K562 (cell line): ENCODE results near the gene CEND1. TPM values are rescaled to one million over a fixed set of nuclear protein-coding genes. Genes with fewer than 3 reads are reported as not detected.

Experiments used
- CUX1 ChIP-seq: fragments of 200-800 bp; sonication (Bioruptor generic); IDR thresholded peaks from 2 replicates; pipeline ENCODE4 v1.6.1; 2016; ENCODE audit warnings: missing genetic modification characterization, missing compliant biosample characterization
- ELF2 ChIP-seq: fragments of 250-450 bp; sonication (Bioruptor Pico); IDR thresholded peaks from 2 replicates; pipeline ENCODE4 v1.5.0; 2021; ENCODE audit warnings: mild to moderate bottlenecking
- GTF2E2 ChIP-seq: fragments of 200-800 bp; sonication (Bioruptor generic); IDR thresholded peaks from 2 replicates; pipeline ENCODE4 v1.6.1; 2016; ENCODE audit warnings: missing genetic modification characterization, missing compliant biosample characterization
- HNRNPK ChIP-seq: fragments of 200-400 bp; formaldehyde crosslinking; IDR thresholded peaks from one replicate; pipeline ENCODE4 v1.6.1; 2018; ENCODE audit warnings: mild to moderate bottlenecking, low read depth, low read length; ENCODE audit not compliant: poor library complexity, severe bottlenecking
- ILK ChIP-seq: fragments of 450-650 bp; IDR thresholded peaks from 2 replicates; pipeline ENCODE4 v1.6.1; 2016; ENCODE audit warnings: missing genetic modification characterization, low read depth, mild to moderate bottlenecking, missing compliant biosample characterization, moderate library complexity, borderline replicate concordance
- JUNB ChIP-seq: fragments of 450-650 bp; formaldehyde crosslinking; conservative IDR thresholded peaks from 2 replicates; pipeline ENCODE4 v1.4.0; 2020; ENCODE audit warnings: mild to moderate bottlenecking
- MAX ChIP-seq: sonication (generic); formaldehyde crosslinking; IDR thresholded peaks from 2 replicates; pipeline ENCODE4 v1.9.0; 2022; ENCODE audit warnings: mild to moderate bottlenecking, missing genetic modification reagents
- NCOA4 ChIP-seq: fragments of 450-650 bp; IDR thresholded peaks from 2 replicates; pipeline ENCODE4 v1.6.1; 2018; ENCODE audit warnings: mild to moderate bottlenecking; ENCODE audit not compliant: partially characterized antibody
- NFYB ChIP-seq: IDR thresholded peaks from 2 replicates; pipeline ENCODE4 v1.6.1; 2011; ENCODE audit warnings: mild to moderate bottlenecking, moderate library complexity; ENCODE audit not compliant: insufficient read length; ENCODE audit errors: extremely low read depth
- NRF1 ChIP-seq, 2 experiments: fragments of 450-650 bp; IDR thresholded peaks in 1 of 2; conservative IDR thresholded peaks in 1 of 2; 2 replicates each; pipeline ENCODE4 v1.6.1; 2014; ENCODE audit warnings: mild to moderate bottlenecking in 2 of 2
- RBM34 ChIP-seq: fragments of 200-400 bp; formaldehyde crosslinking; IDR thresholded peaks from 2 replicates; pipeline ENCODE4 v1.6.1; 2018; ENCODE audit warnings: low read length, borderline replicate concordance; ENCODE audit not compliant: insufficient read depth
- SMAD3 ChIP-seq: fragments of 450-650 bp; formaldehyde crosslinking; conservative IDR thresholded peaks from 2 replicates; pipeline ENCODE4 v1.4.0; 2020; ENCODE audit warnings: mild to moderate bottlenecking
- SMARCB1 ChIP-seq: IDR thresholded peaks from 2 replicates; pipeline ENCODE4 v1.6.1; 2011; ENCODE audit warnings: improper control_type of control experiment, low read depth; ENCODE audit not compliant: insufficient read length
- SNRNP70 ChIP-seq: fragments of 200-400 bp; formaldehyde crosslinking; optimal IDR thresholded peaks from 2 replicates; pipeline ENCODE3; 2017; ENCODE audit warnings: low read depth, low read length
- USF1 ChIP-seq: sonication (generic); formaldehyde crosslinking; IDR thresholded peaks from 2 replicates; pipeline ENCODE4 v1.9.0; 2022; ENCODE audit warnings: mild to moderate bottlenecking, missing genetic modification reagents
- ZNF143 ChIP-seq: sonication (generic); formaldehyde crosslinking; IDR thresholded peaks from 2 replicates; pipeline ENCODE4 v1.9.0; 2022; ENCODE audit warnings: mild to moderate bottlenecking, missing genetic modification reagents
- polyA plus RNA-seq, 8 experiments: library from polyadenylated mRNA; depleted of rRNA in 4 of 8; stranded (reverse) in 5 of 8; unstranded in 3 of 8; fragments of >200 nt; fragmentation: Nextera tagmentation in 2 of 8; fragmentation: Illumina TruSeq in 1 of 8; extraction: Ambion mirVana in 2 of 8; extraction: Trizol in 1 of 8; gene quantifications; 2 replicates each; pipeline versions ENCODE4 v1.2.1 to v1.2.3, GENCODE V29; 2011 to 2014; ENCODE audit warnings: inconsistent platforms in 1 of 8, missing spikeins in 1 of 8
- total RNA-seq, 7 experiments: library from RNA; depleted of rRNA in 6 of 7; stranded (reverse); fragments of >200 nt in 6 of 7; fragmentation: Illumina TruSeq in 2 of 7; extraction: Trizol in 2 of 7; gene quantifications; 2 replicates each; pipeline versions ENCODE4 v1.2.1 to v1.2.3, GENCODE V29; 2011 to 2021; ENCODE audit warnings: low replicate concordance in 1 of 7

CEND1 gene
- total and polyA plus RNA-seq, 9 of the 15 experiments (the other 6 are each of a cell fraction or from before 2014, with no cell fraction given) = 0.13 to 0.18 (median 0.16) TPM; not detected in 6

- TF ChIP-seq CUX1 (CRISPR knock-in tag) (no peak), USF1 (CRISPR knock-in tag) (peak; percentile 68), NCOA4 (no peak), ZNF143 (CRISPR knock-in tag) (peak; percentile 97), JUNB (peak; percentile 36; the same call in 1 of the 2 replicates), SNRNP70 (no peak), RBM34 (peak; percentile 93; the same call in 1 of the 2 replicates), MAX (CRISPR knock-in tag) (peak; percentile 96), ILK (tag) (no peak), GTF2E2 (tag) (peak; percentile 88; the same call in 1 of the 2 replicates), NRF1 (conservative IDR thresholded peaks at IDR 0.05 in 1 of 2, IDR thresholded peaks at IDR 0.05 in 1 of 2) (peak; percentile 79 to 85), SMAD3 (CRISPR knock-in tag) (0 out of 2 replicates have a peak, but pooled peaks have one; percentile 82), ELF2 (CRISPR knock-in tag) (peak; percentile 91), SMARCB1 (no peak), HNRNPK (no peak), NFYB (peak; percentile 91)
Measured at GRCh38 chr11:809287-810039, 19.6 kb upstream of the CEND1 start, which contains the start of gene RPLP2 (continued).
